ENCODE data around the gene TPK1.

TPK1 gene

DNA sequence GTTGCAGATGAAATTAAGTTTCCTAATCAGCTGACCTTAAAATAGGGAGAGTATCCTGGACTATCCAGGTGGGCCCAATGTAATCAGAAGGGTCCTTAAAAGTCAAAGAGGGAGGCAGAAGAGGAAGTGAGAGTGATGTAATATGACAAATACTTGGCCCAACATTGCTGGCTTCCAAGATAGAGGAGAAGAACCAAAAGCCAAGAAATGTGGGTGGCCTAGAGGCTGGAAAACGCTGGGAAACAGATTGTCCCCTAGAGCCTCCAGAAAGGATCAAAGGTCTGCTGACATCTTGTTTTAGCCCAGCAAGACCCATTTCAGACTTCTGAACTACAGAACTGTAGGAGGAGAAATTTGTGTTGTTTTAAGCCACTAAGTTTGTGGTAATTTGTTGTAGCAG lies 352.7 kb downstream of the TPK1 start:
- Histone ChIP-seq H3K9me3 (ENCODE audit: control insufficient read depth in 2 of 2, low read length in 2 of 2) (no peaks in the 10 kb centered on the region), H3K36me3 (ENCODE audit: control insufficient read depth in 2 of 2, insufficient read depth in 2 of 2, low read length in 2 of 2) (no peaks in the 10 kb centered on the region), H3K4me1 (ENCODE audit: control insufficient read depth in 2 of 2, insufficient read depth in 2 of 2, low read length in 2 of 2) (no peaks in the 10 kb centered on the region), H3K27me3 (ENCODE audit: control insufficient read depth in 2 of 2, insufficient read depth in 2 of 2, low read length in 2 of 2) (no peaks in the 10 kb centered on the region), H3K4me3 (ENCODE audit: low read length in 2 of 2) (no peak overlapping the region), H3K9ac (ENCODE audit: low read depth in 1 of 2, low read length in 2 of 2) (no peak overlapping the region), H3K27ac (ENCODE audit: low read depth in 2 of 2, low read length in 2 of 2) (no peak overlapping the region)

DNA sequence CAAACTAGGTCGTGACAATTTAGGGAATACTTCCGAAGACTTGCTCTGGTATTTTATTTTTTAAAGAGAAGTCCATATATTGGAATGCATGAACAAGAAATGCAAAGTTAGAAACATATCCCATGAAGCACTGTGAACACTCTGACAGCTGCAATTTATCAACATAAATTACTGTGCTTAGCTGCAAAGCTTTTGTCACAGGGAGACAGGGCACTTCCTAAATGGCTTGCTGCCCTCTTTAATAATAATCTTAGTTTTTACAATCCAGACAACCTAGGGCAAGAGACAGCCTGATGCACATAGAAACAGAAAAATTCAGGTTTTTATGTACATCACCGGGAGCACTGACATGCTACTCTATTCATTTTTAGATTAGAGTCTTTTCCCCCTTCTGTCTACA lies 354.0 kb downstream of the TPK1 start:
- Histone ChIP-seq H3K4me3 (ENCODE audit: low read length in 2 of 2) (no peak overlapping the region), H3K9me3 (ENCODE audit: control insufficient read depth in 2 of 2, low read length in 2 of 2) (no peaks in the 10 kb centered on the region), H3K4me1 (ENCODE audit: control insufficient read depth in 2 of 2, insufficient read depth in 2 of 2, low read length in 2 of 2) (no peaks in the 10 kb centered on the region), H3K36me3 (ENCODE audit: control insufficient read depth in 2 of 2, insufficient read depth in 2 of 2, low read length in 2 of 2) (no peaks in the 10 kb centered on the region), H3K27me3 (ENCODE audit: control insufficient read depth in 2 of 2, insufficient read depth in 2 of 2, low read length in 2 of 2) (no peaks in the 10 kb centered on the region), H3K9ac (ENCODE audit: low read depth in 1 of 2, low read length in 2 of 2) (no peak overlapping the region), H3K27ac (ENCODE audit: low read depth in 2 of 2, low read length in 2 of 2) (no peak overlapping the region)

DNA sequence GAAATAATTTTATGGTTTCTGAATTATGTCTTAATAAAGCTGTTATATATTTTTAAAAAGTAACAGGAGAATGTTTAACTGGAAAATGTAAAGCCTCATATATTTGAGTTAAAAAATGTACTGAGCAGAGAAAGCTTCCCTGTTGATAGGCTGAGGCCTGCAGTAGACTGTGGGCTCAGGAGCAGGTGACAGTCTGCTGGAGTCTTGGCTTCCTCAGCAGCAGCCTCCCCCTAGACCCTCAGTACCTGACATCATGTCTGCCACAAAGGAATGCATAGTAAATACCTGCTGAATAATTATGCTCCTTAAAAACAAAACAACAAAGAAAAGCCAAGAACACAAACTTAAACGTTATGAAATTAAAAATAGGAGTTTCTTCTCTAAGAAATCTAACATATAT lies 358.5 kb downstream of the TPK1 start:
- H3K9ac ChIP-seq (ENCODE audit: low read depth in 1 of 2, low read length in 2 of 2): no peak overlapping the region
- no peaks in the 10 kb centered on the region for H3K36me3 ChIP-seq (ENCODE audit: control insufficient read depth in 2 of 2, insufficient read depth in 2 of 2, low read length in 2 of 2)
- no peak overlapping the region for H3K4me3 ChIP-seq (ENCODE audit: low read length in 2 of 2)
- no peaks in the 10 kb centered on the region for H3K9me3 ChIP-seq (ENCODE audit: control insufficient read depth in 2 of 2, low read length in 2 of 2)
- no peaks in the 10 kb centered on the region for H3K4me1 ChIP-seq (ENCODE audit: control insufficient read depth in 2 of 2, insufficient read depth in 2 of 2, low read length in 2 of 2)
- H3K27ac ChIP-seq (ENCODE audit: low read depth in 2 of 2, low read length in 2 of 2): no peak overlapping the region
- H3K27me3 ChIP-seq (ENCODE audit: control insufficient read depth in 2 of 2, insufficient read depth in 2 of 2, low read length in 2 of 2): no peaks in the 10 kb centered on the region

DNA sequence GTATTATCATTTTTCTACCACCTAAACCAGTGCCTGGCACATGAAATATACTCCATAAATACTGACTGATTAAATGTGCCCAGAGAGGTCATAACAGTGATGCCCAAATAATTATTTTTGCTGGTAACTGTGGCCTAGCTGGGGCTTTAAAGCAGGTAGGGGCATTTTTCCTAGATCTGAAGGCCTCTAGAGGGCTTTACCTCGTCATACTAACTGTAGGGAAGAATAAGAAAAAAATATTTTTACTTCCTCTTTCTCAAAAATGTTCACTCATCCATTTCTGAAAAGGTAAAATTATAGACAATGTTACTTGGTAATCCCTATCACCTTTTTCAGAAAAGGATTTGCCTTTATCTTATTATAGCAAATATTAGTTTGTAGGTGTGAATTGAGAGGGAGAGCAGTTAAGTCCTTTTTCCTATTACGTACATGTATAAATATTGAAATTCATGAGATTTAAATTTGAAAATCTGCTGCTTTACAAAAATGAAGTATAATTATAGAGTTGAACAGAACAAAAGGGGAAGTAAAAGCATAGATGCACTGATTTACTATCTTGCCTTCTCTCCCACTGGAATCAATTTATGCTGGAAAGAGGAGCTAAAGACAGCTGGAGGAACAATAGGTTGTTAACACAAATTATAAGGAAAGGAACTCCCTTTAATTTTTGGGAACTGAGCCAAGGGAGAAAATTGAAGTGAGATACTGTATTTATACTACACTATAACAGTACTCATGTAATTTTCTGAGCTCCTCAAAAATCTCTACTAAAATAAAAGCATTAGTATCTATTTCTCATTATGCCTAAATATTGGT lies 360.8 kb downstream of the TPK1 start:
- H3K27me3 ChIP-seq (ENCODE audit: control insufficient read depth in 2 of 2, insufficient read depth in 2 of 2, low read length in 2 of 2): no peaks in the 10 kb centered on the region

DNA sequence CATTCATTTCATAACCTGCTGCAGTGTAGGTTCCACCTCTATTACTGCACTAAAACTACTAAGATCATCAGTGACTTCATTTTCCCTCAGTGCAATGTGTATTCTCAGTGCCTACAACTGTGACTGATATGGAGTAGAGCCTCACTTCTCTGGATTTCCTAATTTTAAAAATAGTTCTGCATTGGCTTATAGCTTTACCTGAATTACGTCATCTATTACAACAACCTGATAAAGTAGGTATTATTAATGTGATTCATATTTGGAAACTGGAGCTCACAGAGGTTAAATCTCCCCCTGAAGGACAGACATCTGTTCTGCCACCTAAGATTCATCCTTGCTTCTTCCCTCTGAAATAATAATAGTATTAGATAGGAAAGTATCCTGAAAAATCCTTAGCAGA lies 361.5 kb downstream of the TPK1 start:
- no peak overlapping the region for H3K4me3 ChIP-seq (ENCODE audit: low read length in 2 of 2)
- H3K27me3 ChIP-seq (ENCODE audit: control insufficient read depth in 2 of 2, insufficient read depth in 2 of 2, low read length in 2 of 2): no peaks in the 10 kb centered on the region
- H3K4me1 ChIP-seq (ENCODE audit: control insufficient read depth in 2 of 2, insufficient read depth in 2 of 2, low read length in 2 of 2): no peaks in the 10 kb centered on the region
- no peak overlapping the region for H3K27ac ChIP-seq (ENCODE audit: low read depth in 2 of 2, low read length in 2 of 2)
- H3K9ac ChIP-seq (ENCODE audit: low read depth in 1 of 2, low read length in 2 of 2): no peak overlapping the region
- H3K36me3 ChIP-seq (ENCODE audit: control insufficient read depth in 2 of 2, insufficient read depth in 2 of 2, low read length in 2 of 2): no peaks in the 10 kb centered on the region
- H3K9me3 ChIP-seq (ENCODE audit: control insufficient read depth in 2 of 2, low read length in 2 of 2): no peaks in the 10 kb centered on the region

More for the DNA sequence above, 360.8 kb downstream of the TPK1 start:
- no peaks in the 10 kb centered on the region for H3K4me1 ChIP-seq (ENCODE audit: control insufficient read depth in 2 of 2, insufficient read depth in 2 of 2, low read length in 2 of 2)
- no peak overlapping the region for H3K9ac ChIP-seq (ENCODE audit: low read depth in 1 of 2, low read length in 2 of 2)
- H3K4me3 ChIP-seq (ENCODE audit: low read length in 2 of 2): no peak overlapping the region
- no peak overlapping the region for H3K27ac ChIP-seq (ENCODE audit: low read depth in 2 of 2, low read length in 2 of 2)
- H3K36me3 ChIP-seq (ENCODE audit: control insufficient read depth in 2 of 2, insufficient read depth in 2 of 2, low read length in 2 of 2): no peaks in the 10 kb centered on the region
- no peaks in the 10 kb centered on the region for H3K9me3 ChIP-seq (ENCODE audit: control insufficient read depth in 2 of 2, low read length in 2 of 2)

DNA sequence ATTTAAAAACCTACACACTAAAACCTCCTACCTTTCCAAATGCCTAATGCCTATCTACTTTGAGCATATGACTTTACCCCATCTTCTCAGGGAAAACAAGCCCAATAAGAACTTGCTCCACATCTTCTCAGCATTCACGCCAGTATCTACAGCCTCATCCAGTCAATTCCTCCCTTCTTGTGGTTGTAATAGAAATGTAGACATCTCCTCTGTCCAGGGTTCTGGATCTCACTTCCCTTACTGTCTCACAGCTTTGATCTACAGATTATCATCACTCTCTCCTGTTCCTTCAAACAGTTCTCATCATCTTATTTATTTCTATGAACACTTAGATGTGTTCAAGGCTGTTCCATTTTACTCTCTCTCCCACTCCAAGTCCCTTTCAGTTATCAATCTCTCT lies 361.9 kb downstream of the TPK1 start:
- H3K36me3 ChIP-seq (ENCODE audit: control insufficient read depth in 2 of 2, insufficient read depth in 2 of 2, low read length in 2 of 2): no peaks in the 10 kb centered on the region
- no peaks in the 10 kb centered on the region for H3K4me1 ChIP-seq (ENCODE audit: control insufficient read depth in 2 of 2, insufficient read depth in 2 of 2, low read length in 2 of 2)
- H3K4me3 ChIP-seq (ENCODE audit: low read length in 2 of 2): no peak overlapping the region
- H3K27ac ChIP-seq (ENCODE audit: low read depth in 2 of 2, low read length in 2 of 2): no peak overlapping the region
- H3K9me3 ChIP-seq (ENCODE audit: control insufficient read depth in 2 of 2, low read length in 2 of 2): no peaks in the 10 kb centered on the region
- no peaks in the 10 kb centered on the region for H3K27me3 ChIP-seq (ENCODE audit: control insufficient read depth in 2 of 2, insufficient read depth in 2 of 2, low read length in 2 of 2)
- H3K9ac ChIP-seq (ENCODE audit: low read depth in 1 of 2, low read length in 2 of 2): no peak overlapping the region

DNA sequence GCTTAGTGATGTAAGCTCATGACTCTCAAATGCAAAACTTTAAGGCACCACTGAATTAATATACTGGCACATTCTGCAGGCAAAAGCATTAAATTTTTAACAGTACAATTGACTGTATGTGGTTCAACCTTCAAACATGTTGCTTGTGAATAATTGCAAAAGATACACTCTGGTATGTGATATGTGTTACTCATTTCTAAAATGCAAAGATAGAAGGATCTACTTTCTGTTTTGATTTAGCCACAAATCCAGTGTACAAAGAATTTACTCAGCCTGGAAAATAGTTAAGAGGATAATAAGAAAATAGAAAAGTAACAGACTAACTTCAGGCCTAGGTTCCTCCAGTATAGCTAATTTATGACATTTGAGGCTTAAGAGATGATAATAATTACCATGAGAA lies 365.8 kb downstream of the TPK1 start:
- no peaks in the 10 kb centered on the region for H3K4me1 ChIP-seq (ENCODE audit: control insufficient read depth in 2 of 2, insufficient read depth in 2 of 2, low read length in 2 of 2)
- no peak overlapping the region for H3K4me3 ChIP-seq (ENCODE audit: low read length in 2 of 2)
- H3K9me3 ChIP-seq (ENCODE audit: control insufficient read depth in 2 of 2, low read length in 2 of 2): no peaks in the 10 kb centered on the region
- H3K9ac ChIP-seq (ENCODE audit: low read depth in 1 of 2, low read length in 2 of 2): no peak overlapping the region
- no peaks in the 10 kb centered on the region for H3K27me3 ChIP-seq (ENCODE audit: control insufficient read depth in 2 of 2, insufficient read depth in 2 of 2, low read length in 2 of 2)
- H3K27ac ChIP-seq (ENCODE audit: low read depth in 2 of 2, low read length in 2 of 2): no peak overlapping the region
- no peaks in the 10 kb centered on the region for H3K36me3 ChIP-seq (ENCODE audit: control insufficient read depth in 2 of 2, insufficient read depth in 2 of 2, low read length in 2 of 2)

DNA sequence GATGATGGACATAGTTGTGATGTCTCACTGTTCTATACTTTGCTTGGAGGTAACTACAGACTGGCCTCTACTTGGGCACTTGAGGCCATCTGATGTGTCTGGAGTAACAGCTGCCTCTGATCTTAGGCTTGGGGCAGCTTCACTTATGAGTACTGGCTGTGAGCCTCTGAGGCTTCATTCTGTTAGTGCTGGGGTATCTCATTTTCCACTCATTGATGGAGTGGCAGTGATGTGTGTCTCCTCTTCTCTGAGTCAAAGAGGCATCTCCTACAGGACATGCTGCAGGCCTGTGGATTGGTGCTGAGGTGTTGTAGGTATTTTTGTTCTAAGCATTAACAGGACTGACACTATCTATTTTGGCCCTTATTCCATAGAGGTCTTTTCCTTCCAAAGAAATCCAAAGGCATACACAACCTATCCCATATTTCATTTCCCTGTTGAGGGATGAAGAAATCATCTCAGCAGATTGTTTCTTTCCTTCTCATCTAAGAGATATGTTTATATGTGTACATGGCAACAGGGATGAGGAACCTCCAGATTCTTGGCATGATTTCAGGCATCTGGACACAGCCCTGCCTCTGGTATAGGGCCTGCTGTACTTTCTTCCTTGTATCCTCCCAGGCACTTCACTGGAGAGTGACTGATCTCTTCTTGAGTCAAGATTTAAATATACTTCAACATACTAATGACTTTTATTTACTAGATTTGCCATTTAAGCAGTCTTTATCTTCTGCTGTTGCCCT lies 366.7 kb downstream of the TPK1 start:
- Histone ChIP-seq H3K27me3 (ENCODE audit: control insufficient read depth in 2 of 2, insufficient read depth in 2 of 2, low read length in 2 of 2) (no peaks in the 10 kb centered on the region), H3K9me3 (ENCODE audit: control insufficient read depth in 2 of 2, low read length in 2 of 2) (no peaks in the 10 kb centered on the region), H3K4me3 (ENCODE audit: low read length in 2 of 2) (no peak overlapping the region), H3K4me1 (ENCODE audit: control insufficient read depth in 2 of 2, insufficient read depth in 2 of 2, low read length in 2 of 2) (no peaks in the 10 kb centered on the region), H3K36me3 (ENCODE audit: control insufficient read depth in 2 of 2, insufficient read depth in 2 of 2, low read length in 2 of 2) (no peaks in the 10 kb centered on the region), H3K27ac (ENCODE audit: low read depth in 2 of 2, low read length in 2 of 2) (no peak overlapping the region), H3K9ac (ENCODE audit: low read depth in 1 of 2, low read length in 2 of 2) (no peak overlapping the region)

DNA sequence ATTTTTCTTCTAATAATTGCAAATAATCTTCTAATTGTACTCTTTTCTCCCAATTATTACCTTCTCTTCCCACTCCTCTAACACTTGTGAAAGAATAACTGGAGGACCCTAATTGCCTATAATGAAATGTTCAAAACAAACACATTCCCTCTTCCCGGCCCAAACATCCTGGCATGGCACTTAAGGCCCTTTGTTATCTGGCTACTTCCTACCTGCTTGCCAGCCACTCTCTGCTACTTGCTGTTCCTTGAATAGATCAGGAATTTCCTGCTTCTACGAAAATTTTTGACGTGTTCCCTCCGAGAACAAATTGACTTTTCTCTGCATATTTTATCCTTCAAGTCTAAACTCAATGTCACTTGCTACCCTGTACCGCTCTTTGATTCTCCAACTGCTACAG lies 376.2 kb downstream of the TPK1 start:
- H3K9me3 ChIP-seq (ENCODE audit: control insufficient read depth in 2 of 2, low read length in 2 of 2): no peaks in the 10 kb centered on the region
- H3K27ac ChIP-seq (ENCODE audit: low read depth in 2 of 2, low read length in 2 of 2): no peak overlapping the region
- no peak overlapping the region for H3K9ac ChIP-seq (ENCODE audit: low read depth in 1 of 2, low read length in 2 of 2)
- no peaks in the 10 kb centered on the region for H3K4me1 ChIP-seq (ENCODE audit: control insufficient read depth in 2 of 2, insufficient read depth in 2 of 2, low read length in 2 of 2)
- H3K36me3 ChIP-seq (ENCODE audit: control insufficient read depth in 2 of 2, insufficient read depth in 2 of 2, low read length in 2 of 2): no peaks in the 10 kb centered on the region
- H3K27me3 ChIP-seq (ENCODE audit: control insufficient read depth in 2 of 2, insufficient read depth in 2 of 2, low read length in 2 of 2): no peaks in the 10 kb centered on the region
- no peak overlapping the region for H3K4me3 ChIP-seq (ENCODE audit: low read length in 2 of 2)

DNA sequence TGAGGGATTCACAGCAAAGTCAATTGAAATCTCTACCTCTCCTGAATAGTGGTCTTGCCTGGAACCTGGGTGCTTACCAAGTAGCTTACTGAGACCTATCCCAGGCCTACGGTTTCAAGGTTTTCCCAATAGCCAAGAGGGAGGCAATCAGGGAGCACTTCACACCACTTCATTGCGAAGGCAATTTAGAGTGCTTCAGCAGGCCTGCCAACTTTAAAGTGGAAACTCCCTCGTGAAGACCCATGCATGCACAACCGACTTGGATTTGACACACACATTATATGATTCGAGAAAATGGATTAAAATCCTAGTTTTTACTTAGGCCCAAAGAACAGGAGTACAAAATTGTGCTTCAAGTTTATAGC lies 380.8 kb downstream of the TPK1 start:
- Histone ChIP-seq H3K4me1 (ENCODE audit: control insufficient read depth in 2 of 2, insufficient read depth in 2 of 2, low read length in 2 of 2) (no peaks in the 10 kb centered on the region), H3K27ac (ENCODE audit: low read depth in 2 of 2, low read length in 2 of 2) (no peak overlapping the region), H3K9me3 (ENCODE audit: control insufficient read depth in 2 of 2, low read length in 2 of 2) (no peaks in the 10 kb centered on the region)

More for the DNA sequence above, 380.8 kb downstream of the TPK1 start:
- Histone ChIP-seq H3K4me3 (ENCODE audit: low read length in 2 of 2) (no peak overlapping the region), H3K9ac (ENCODE audit: low read depth in 1 of 2, low read length in 2 of 2) (no peak overlapping the region), H3K27me3 (ENCODE audit: control insufficient read depth in 2 of 2, insufficient read depth in 2 of 2, low read length in 2 of 2) (no peaks in the 10 kb centered on the region), H3K36me3 (ENCODE audit: control insufficient read depth in 2 of 2, insufficient read depth in 2 of 2, low read length in 2 of 2) (no peaks in the 10 kb centered on the region)
